Stomach smooth muscle (tissue), 2 donors: ENCODE data around the gene STARD5.

Experiments
- H3K27ac ChIP-seq: one replicate; pipeline ENCODE4 v1.7.0; 2013; ENCODE audit warnings: mild to moderate bottlenecking, low read length, inconsistent platforms
- H3K27me3 ChIP-seq, 2 donors: one replicate each; pipeline ENCODE4 v1.7.0; 2013; ENCODE audit warnings: low read length in 2 of 2; ENCODE audit not compliant: insufficient read depth in 2 of 2, control insufficient read depth in 1 of 2
- H3K36me3 ChIP-seq, 2 donors: one replicate each; pipeline ENCODE4 v1.7.0; 2013; ENCODE audit warnings: low read length in 2 of 2; ENCODE audit not compliant: control insufficient read depth in 2 of 2, insufficient read depth in 2 of 2
- H3K4me1 ChIP-seq: one replicate; pipeline ENCODE4 v1.7.0; 2013; ENCODE audit warnings: low read length; ENCODE audit not compliant: control insufficient read depth, insufficient read depth
- H3K4me3 ChIP-seq, 2 donors: one replicate each; pipeline ENCODE4 v1.7.0; 2013; ENCODE audit warnings: low read length in 2 of 2
- H3K9ac ChIP-seq, 2 donors: one replicate each; pipeline ENCODE4 v1.7.0; 2013; ENCODE audit warnings: low read length in 2 of 2, mild to moderate bottlenecking in 1 of 2
- H3K9me3 ChIP-seq, 2 donors: one replicate each; pipeline ENCODE4 v1.7.0; 2013; ENCODE audit warnings: low read length in 2 of 2; ENCODE audit not compliant: control insufficient read depth in 2 of 2
- donor health status: healthy.
- donor health status: Pancreatic carcinoma.

STARD5 gene

GRCh38 chr15:81274931-81275707 lies 48.8 kb downstream of the STARD5 start:
- no peak overlapping the region for H3K27ac ChIP-seq
- no peak overlapping the region for H3K9ac ChIP-seq
- H3K4me1 ChIP-seq = peaks cover 11% of the 10 kb centered on the region
- no peak overlapping the region for H3K4me3 ChIP-seq
- no peaks in the 10 kb centered on the region for H3K27me3 ChIP-seq
- H3K9me3 ChIP-seq = peaks cover 0 to 3% of the 10 kb centered on the region in 2 donors
- H3K36me3 ChIP-seq = peaks cover 0 to 2% of the 10 kb centered on the region in 2 donors

- no peaks in the 10 kb centered on the region for H3K27me3 ChIP-seq
- H3K9me3 ChIP-seq = peaks cover 0 to 3% of the 10 kb centered on the region in 2 donors
- H3K4me3 ChIP-seq = no peak overlapping the region
- peaks cover 0 to 2% of the 10 kb centered on the region in 2 donors for H3K36me3 ChIP-seq
- peaks cover 6% of the 10 kb centered on the region for H3K4me1 ChIP-seq
- H3K27ac ChIP-seq = no peak overlapping the region
- H3K9ac ChIP-seq = no peak overlapping the region
Measured at GRCh38 chr15:81274255-81274654, 49.7 kb downstream of the STARD5 start.

GRCh38 chr15:81273855-81274254 lies 50.1 kb downstream of the STARD5 start:
- H3K9me3 ChIP-seq = peaks cover 0 to 3% of the 10 kb centered on the region in 2 donors
- H3K4me1 ChIP-seq = peaks cover 6% of the 10 kb centered on the region
- no peaks in the 10 kb centered on the region for H3K27me3 ChIP-seq
- no peak overlapping the region for H3K27ac ChIP-seq
- no peak overlapping the region for H3K4me3 ChIP-seq
- no peak overlapping the region for H3K9ac ChIP-seq
- H3K36me3 ChIP-seq = peaks cover 0 to 2% of the 10 kb centered on the region in 2 donors

GRCh38 chr15:81273200-81273599 lies 50.7 kb downstream of the STARD5 start:
- H3K27ac ChIP-seq = no peak overlapping the region
- no peak overlapping the region for H3K4me3 ChIP-seq
- H3K9me3 ChIP-seq = peaks cover 0 to 3% of the 10 kb centered on the region in 2 donors
- peaks cover 0 to 2% of the 10 kb centered on the region in 2 donors for H3K36me3 ChIP-seq
- peaks cover 6% of the 10 kb centered on the region for H3K4me1 ChIP-seq
- H3K27me3 ChIP-seq = no peaks in the 10 kb centered on the region
- no peak overlapping the region for H3K9ac ChIP-seq

- H3K36me3 ChIP-seq = peaks cover 0 to 4% of the 10 kb centered on the region in 2 donors
- H3K27ac ChIP-seq = no peak overlapping the region
Measured at GRCh38 chr15:81271761-81272644, 51.9 kb downstream of the STARD5 start.

GRCh38 chr15:81270781-81271491 lies 53.0 kb downstream of the STARD5 start:
- H3K9ac ChIP-seq = no peak overlapping the region
- H3K27me3 ChIP-seq = no peaks in the 10 kb centered on the region
- peaks cover 0 to 6% of the 10 kb centered on the region in 2 donors for H3K36me3 ChIP-seq
- H3K9me3 ChIP-seq = no peaks in the 10 kb centered on the region
- peaks cover 12% of the 10 kb centered on the region for H3K4me1 ChIP-seq
- H3K27ac ChIP-seq = no peak overlapping the region
- no peak overlapping the region for H3K4me3 ChIP-seq

More at GRCh38 chr15:81271761-81272644, 51.9 kb downstream of the STARD5 start:
- H3K27me3 ChIP-seq = no peaks in the 10 kb centered on the region
- H3K4me1 ChIP-seq = peaks cover 6% of the 10 kb centered on the region
- no peaks in the 10 kb centered on the region for H3K9me3 ChIP-seq
- no peak overlapping the region for H3K9ac ChIP-seq
- no peak overlapping the region for H3K4me3 ChIP-seq

- H3K9me3 ChIP-seq = no peaks in the 10 kb centered on the region
- peaks cover 19% of the 10 kb centered on the region for H3K4me1 ChIP-seq
- no peak overlapping the region for H3K9ac ChIP-seq
- H3K27ac ChIP-seq = no peak overlapping the region
- H3K36me3 ChIP-seq = peaks cover 0 to 6% of the 10 kb centered on the region in 2 donors
- no peak overlapping the region for H3K4me3 ChIP-seq
- H3K27me3 ChIP-seq = peaks cover 0 to 2% of the 10 kb centered on the region in 2 donors
Measured at GRCh38 chr15:81270188-81270587, 53.8 kb downstream of the STARD5 start.

- Histone ChIP-seq H3K4me1 (peaks cover 16% of the 10 kb centered on the region), H3K27ac (no peak overlapping the region), H3K9ac (no peak overlapping the region), H3K4me3 (no peak overlapping the region), H3K36me3 (peaks cover 0 to 6% of the 10 kb centered on the region in 2 donors), H3K27me3 (peaks cover 0 to 2% of the 10 kb centered on the region in 2 donors), H3K9me3 (no peaks in the 10 kb centered on the region)
Measured at GRCh38 chr15:81268881-81269601, 54.9 kb downstream of the STARD5 start.

GRCh38 chr15:81268340-81268739 lies 55.6 kb downstream of the STARD5 start:
- Histone ChIP-seq H3K27me3 (peaks cover 0 to 6% of the 10 kb centered on the region in 2 donors), H3K9me3 (no peaks in the 10 kb centered on the region), H3K9ac (no peak overlapping the region), H3K27ac (no peak overlapping the region), H3K36me3 (peaks cover 0 to 6% of the 10 kb centered on the region in 2 donors), H3K4me3 (no peak overlapping the region), H3K4me1 (peaks cover 18% of the 10 kb centered on the region)
